Natural killer cell (primary cell): ENCODE data around the gene TBX18. TPM values are rescaled to one million over a fixed set of nuclear protein-coding genes. Genes with fewer than 3 reads are reported as not detected.

Experiments used
- ATAC-seq, 3 donors: fragments of 150-1000 bp in 2 of 3; fragments of 200-7000 bp in 1 of 3; cut with Tn5 transposase; 1 replicate in 1 of 3; 2 replicates in 2 of 3; pipeline ENCODE4 v1.10.0; 2021; ENCODE audit warnings: mild to moderate bottlenecking in 2 of 3, moderate library complexity in 2 of 3
- DNase-seq, 2 donors: peaks; one replicate each; pipeline versions ENCODE4 v3.0.0 to v3.0.0-alpha.2; 2013 to 2021; ENCODE audit warnings: mixed read lengths in 1 of 2
- H3K27ac ChIP-seq: one replicate; pipeline ENCODE4 v1.5.1; 2013; ENCODE audit warnings: mild to moderate bottlenecking, low read length
- H3K27me3 ChIP-seq: one replicate; pipeline ENCODE4 v1.6.1; 2013; ENCODE audit warnings: low read length; ENCODE audit not compliant: control insufficient read depth, insufficient read depth
- H3K36me3 ChIP-seq: one replicate; pipeline ENCODE4 v1.6.1; 2013; ENCODE audit warnings: low read length; ENCODE audit not compliant: control insufficient read depth, insufficient read depth
- H3K4me1 ChIP-seq: one replicate; pipeline ENCODE4 v1.6.1; 2013; ENCODE audit warnings: low read length; ENCODE audit not compliant: control insufficient read depth, insufficient read depth
- H3K4me3 ChIP-seq: one replicate; pipeline ENCODE4 v1.5.1; 2013; ENCODE audit warnings: low read length
- H3K9me3 ChIP-seq: one replicate; pipeline ENCODE4 v1.6.1; 2013; ENCODE audit warnings: low read length; ENCODE audit not compliant: control insufficient read depth, insufficient read depth
- H3K27ac Mint-ChIP-seq, 2 donors: one replicate each; pipeline ENCODE4 v1.8.0; 2022; ENCODE audit warnings: mild to moderate bottlenecking in 2 of 2, mixed read lengths in 2 of 2, moderate library complexity in 1 of 2
- H3K27me3 Mint-ChIP-seq, 2 donors: one replicate each; pipeline ENCODE4 v1.8.0; 2022; ENCODE audit warnings: low read depth in 2 of 2, mixed read lengths in 2 of 2
- H3K36me3 Mint-ChIP-seq: one replicate; pipeline ENCODE4 v1.8.0; 2022; ENCODE audit warnings: mixed read lengths
- H3K4me1 Mint-ChIP-seq, 2 donors: one replicate each; pipeline ENCODE4 v1.8.0; 2022; ENCODE audit warnings: mixed read lengths in 2 of 2
- H3K4me3 Mint-ChIP-seq: one replicate; pipeline ENCODE4 v1.8.0; 2022; ENCODE audit warnings: mild to moderate bottlenecking, moderate library complexity, mixed read lengths
- H3K9me3 Mint-ChIP-seq, 2 donors: one replicate each; pipeline ENCODE4 v1.8.0; 2022; ENCODE audit warnings: mixed read lengths in 2 of 2
- WGBS: methylation state at CpG from one replicate; pipeline ENCODE4 v1.1.7; 2013; ENCODE audit warnings: missing lambda C conversion rate; ENCODE audit not compliant: insufficient coverage; 5-methylcytosine and 5-hydroxymethylcytosine counted together
- intact Hi-C: fragments of 100-400 bp; cut with micrococcal nuclease; formaldehyde crosslinking; loops from one replicate; pipeline ENCODE4 v1.14.2; 2022
- total RNA-seq, 4 donors: library from RNA; stranded (reverse); fragments of 120-200 nt in 1 of 4; gene quantifications; one replicate each; pipeline versions ENCODE4 v1.2.3 to v1.2.4, GENCODE V29; 2013 to 2022
- TF ChIP-seq, protein P1 (sequence below): fragments of 200-600 bp; IDR thresholded peaks from one replicate; pipeline ENCODE4 v1.8.0; 2022; ENCODE audit warnings: antibody characterized with exemption

Gene TBX18
- total RNA-seq, 3 donors from 2014 or later (not counting 1 experiment from before 2014, with no cell fraction given), result not detected

DNA sequence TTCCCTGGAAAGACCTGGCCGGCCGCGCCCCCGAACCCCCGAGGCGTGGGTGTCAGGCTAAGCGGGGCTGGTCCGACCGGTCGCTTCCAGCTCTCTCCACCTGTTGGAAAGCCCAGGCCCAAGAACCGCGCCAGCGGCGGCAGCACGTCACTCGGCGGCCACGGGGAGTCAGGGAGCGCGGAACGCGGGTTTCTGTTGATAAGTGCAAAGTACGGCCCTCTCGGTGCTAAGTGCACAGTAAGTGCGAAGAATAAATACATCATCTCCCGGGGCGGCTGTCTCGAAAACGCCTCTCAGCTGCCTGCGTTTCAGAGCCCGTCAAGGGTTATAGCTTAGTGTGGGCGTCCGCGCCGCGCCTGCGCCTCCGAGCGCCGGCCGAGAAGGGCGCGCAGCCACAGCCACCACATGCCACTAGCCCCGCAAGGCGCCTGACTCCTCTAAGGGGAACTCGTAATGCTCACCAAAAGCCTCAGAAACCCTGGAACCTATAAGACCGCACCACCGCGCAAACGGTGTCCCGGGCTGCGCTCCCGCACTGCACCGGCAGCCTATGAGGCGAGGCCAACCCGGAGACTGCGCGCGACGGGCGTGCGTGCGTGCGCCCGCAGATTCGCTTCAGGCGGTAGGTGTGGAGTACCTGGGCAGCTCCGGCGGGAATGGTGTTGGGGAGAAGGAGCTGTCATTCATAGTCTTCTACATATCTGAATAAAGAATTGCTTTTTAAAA lies 9.2 kb upstream of the TBX18 start:
- Mint-ChIP-seq H3K36me3 (peaks cover 20% of the 10 kb centered on the region), H3K4me1 (no peaks in the 10 kb centered on the region), H3K27me3 (peaks cover 59 to 66% of the 10 kb centered on the region in 2 donors), H3K27ac (no peak overlapping the region), H3K9me3 (peaks cover 4 to 5% of the 10 kb centered on the region in 2 donors), H3K4me3 (no peak overlapping the region)
- WGBS, result 4% methylated on average over 69 of the region's 69 CpGs
- ATAC-seq, result no peak
- peaks cover 33% of the 10 kb centered on the region for H3K27me3 ChIP-seq
- no peaks in the 10 kb centered on the region for H3K9me3 ChIP-seq
- H3K36me3 ChIP-seq, result no peaks in the 10 kb centered on the region
- no peak for DNase-seq
- TF ChIP-seq, protein P1, sequence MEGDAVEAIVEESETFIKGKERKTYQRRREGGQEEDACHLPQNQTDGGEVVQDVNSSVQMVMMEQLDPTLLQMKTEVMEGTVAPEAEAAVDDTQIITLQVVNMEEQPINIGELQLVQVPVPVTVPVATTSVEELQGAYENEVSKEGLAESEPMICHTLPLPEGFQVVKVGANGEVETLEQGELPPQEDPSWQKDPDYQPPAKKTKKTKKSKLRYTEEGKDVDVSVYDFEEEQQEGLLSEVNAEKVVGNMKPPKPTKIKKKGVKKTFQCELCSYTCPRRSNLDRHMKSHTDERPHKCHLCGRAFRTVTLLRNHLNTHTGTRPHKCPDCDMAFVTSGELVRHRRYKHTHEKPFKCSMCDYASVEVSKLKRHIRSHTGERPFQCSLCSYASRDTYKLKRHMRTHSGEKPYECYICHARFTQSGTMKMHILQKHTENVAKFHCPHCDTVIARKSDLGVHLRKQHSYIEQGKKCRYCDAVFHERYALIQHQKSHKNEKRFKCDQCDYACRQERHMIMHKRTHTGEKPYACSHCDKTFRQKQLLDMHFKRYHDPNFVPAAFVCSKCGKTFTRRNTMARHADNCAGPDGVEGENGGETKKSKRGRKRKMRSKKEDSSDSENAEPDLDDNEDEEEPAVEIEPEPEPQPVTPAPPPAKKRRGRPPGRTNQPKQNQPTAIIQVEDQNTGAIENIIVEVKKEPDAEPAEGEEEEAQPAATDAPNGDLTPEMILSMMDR, result no peak
- H3K27ac ChIP-seq, result no peak overlapping the region
- intact Hi-C loops, result no loop called here
- H3K4me1 ChIP-seq, result peaks cover 6% of the 10 kb centered on the region
- H3K4me3 ChIP-seq, result no peak overlapping the region

DNA sequence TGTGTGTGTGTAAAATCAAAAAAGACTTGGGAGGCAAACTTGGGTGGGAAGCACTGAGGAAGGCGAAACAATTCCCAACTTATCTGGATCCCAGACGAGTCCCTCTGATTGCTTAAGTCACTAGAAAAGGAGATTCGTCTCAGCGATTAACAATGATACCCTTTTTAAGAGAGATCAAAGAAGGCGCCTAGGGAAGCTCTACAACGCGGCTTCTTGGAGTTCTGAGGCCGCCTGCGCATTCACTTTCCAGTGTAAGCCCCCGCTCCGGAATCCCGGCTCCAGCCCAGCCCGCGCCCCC lies 8.7 kb upstream of the TBX18 start:
- Histone ChIP-seq H3K4me1 (peaks cover 6% of the 10 kb centered on the region), H3K4me3 (no peak overlapping the region), H3K27me3 (peaks cover 38% of the 10 kb centered on the region), H3K27ac (no peak overlapping the region), H3K9me3 (no peaks in the 10 kb centered on the region), H3K36me3 (no peaks in the 10 kb centered on the region)
- Mint-ChIP-seq H3K27me3 (peaks cover 60 to 67% of the 10 kb centered on the region in 2 donors), H3K36me3 (peaks cover 25% of the 10 kb centered on the region), H3K4me1 (no peaks in the 10 kb centered on the region), H3K9me3 (peaks cover 4 to 5% of the 10 kb centered on the region in 2 donors), H3K27ac (no peak overlapping the region), H3K4me3 (no peak overlapping the region)
- WGBS, result 7% methylated on average over 14 of the region's 14 CpGs
- intact Hi-C loops, result no loop called here
- ATAC-seq (no peak), DNase-seq (no peak)
- TF ChIP-seq, protein P1, result no peak

DNA sequence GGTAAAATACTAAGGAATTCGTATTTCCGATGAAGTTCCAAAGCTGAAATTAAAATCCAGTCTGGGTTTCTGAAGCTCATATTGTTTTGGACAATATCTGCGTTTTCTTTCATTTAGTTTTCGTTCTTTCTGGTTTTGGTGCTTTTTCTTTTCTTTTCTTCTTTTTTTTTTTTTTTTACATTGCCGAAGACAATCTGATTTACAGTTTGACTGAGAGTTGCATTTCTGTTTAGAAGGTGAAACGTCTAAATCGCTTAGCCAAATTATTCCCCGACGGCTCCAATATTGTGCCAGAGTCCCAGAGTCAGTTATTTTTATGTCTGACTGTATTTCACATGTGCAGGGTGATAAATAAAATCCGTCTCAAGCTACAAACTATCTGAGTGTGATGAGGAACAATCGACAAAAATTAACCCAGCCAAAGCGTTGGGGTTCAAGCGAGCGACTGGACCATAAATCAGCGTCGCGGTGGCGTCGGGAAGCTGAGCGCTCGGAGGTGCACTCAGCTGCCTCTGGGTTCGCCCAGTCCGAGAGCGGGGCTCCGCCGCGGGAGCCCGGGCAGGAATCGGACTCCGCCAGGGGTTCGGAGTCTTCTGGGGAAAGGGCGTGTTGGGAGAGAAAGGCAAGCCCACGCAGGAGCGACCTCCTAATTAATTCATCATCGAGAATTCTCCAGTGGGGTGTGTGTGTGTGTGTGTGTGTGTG lies 8.2 kb upstream of the TBX18 start:
- H3K4me3 Mint-ChIP-seq, result no peak overlapping the region
- DNase-seq (no peak), ATAC-seq (no peak)
- Histone ChIP-seq H3K27ac (no peak overlapping the region), H3K4me1 (peaks cover 6% of the 10 kb centered on the region), H3K27me3 (peaks cover 43% of the 10 kb centered on the region), H3K36me3 (no peaks in the 10 kb centered on the region), H3K4me3 (no peak overlapping the region), H3K9me3 (no peaks in the 10 kb centered on the region)
- TF ChIP-seq, protein P1, result no peak
- peaks cover 30% of the 10 kb centered on the region for H3K36me3 Mint-ChIP-seq
- WGBS, result 14% methylated on average over 35 of the region's 35 CpGs
- H3K27ac Mint-ChIP-seq, result no peak overlapping the region
- peaks cover 63 to 67% of the 10 kb centered on the region in 2 donors for H3K27me3 Mint-ChIP-seq
- no peaks in the 10 kb centered on the region for H3K4me1 Mint-ChIP-seq
- peaks cover 3 to 4% of the 10 kb centered on the region in 2 donors for H3K9me3 Mint-ChIP-seq
- intact Hi-C loops, result no loop called here
